ENCODE results near the gene KIAA1958. TPM values are rescaled to one million over a fixed set of nuclear protein-coding genes. Genes with fewer than 3 reads are reported as not detected.
A peak's percentile ranks its signal among the peaks of the same experiment; 100 is the strongest.
"Not testable (repeated sequence)": the region's sequence is repeated elsewhere in the genome, so short reads cannot be mapped to it uniquely, and the experiment has no call there.

Gene KIAA1958
- total RNA-seq, 1 donor from 2014 or later, result 4.4 TPM

GRCh38 chr9:112665347-112665746, 178.7 kb downstream of the KIAA1958 start:
- Mint-ChIP-seq H3K4me1 (ENCODE audit: low read depth) (peaks cover 25% of the 10 kb centered on the region), H3K36me3 (ENCODE audit: low read depth) (no peaks in the 10 kb centered on the region), H3K9me3 (ENCODE audit: low read depth) (no peaks in the 10 kb centered on the region), H3K4me3 (ENCODE audit: unreplicated experiment) (no peak overlapping the region), H3K27me3 (ENCODE audit: low read depth) (no peaks in the 10 kb centered on the region), H3K27ac (ENCODE audit: unreplicated experiment) (no peak overlapping the region)
- no peak for DNase-seq (ENCODE audit: low spot score)
- TF ChIP-seq CTCF (IDR thresholded peaks at IDR 0.05), result peak; percentile 66

- H3K36me3 Mint-ChIP-seq (ENCODE audit: low read depth), result no peaks in the 10 kb centered on the region
- no peak for TF ChIP-seq CTCF (IDR thresholded peaks at IDR 0.05)
- DNase-seq (ENCODE audit: low spot score), result no peak
- H3K4me1 Mint-ChIP-seq (ENCODE audit: low read depth), result peaks cover 17% of the 10 kb centered on the region
- H3K27me3 Mint-ChIP-seq (ENCODE audit: low read depth), result no peaks in the 10 kb centered on the region
- H3K9me3 Mint-ChIP-seq (ENCODE audit: low read depth), result no peaks in the 10 kb centered on the region
- no peak overlapping the region for H3K27ac Mint-ChIP-seq (ENCODE audit: unreplicated experiment)
- no peak overlapping the region for H3K4me3 Mint-ChIP-seq (ENCODE audit: unreplicated experiment)
Measured at GRCh38 chr9:112669326-112669725, 182.7 kb downstream of the KIAA1958 start.

- TF ChIP-seq CTCF (IDR thresholded peaks at IDR 0.05), result no peak
- H3K27me3 Mint-ChIP-seq (ENCODE audit: low read depth), result no peaks in the 10 kb centered on the region
- no peak overlapping the region for H3K4me3 Mint-ChIP-seq (ENCODE audit: unreplicated experiment)
- DNase-seq (ENCODE audit: low spot score), result no peak
- peaks cover 7% of the 10 kb centered on the region for H3K4me1 Mint-ChIP-seq (ENCODE audit: low read depth)
- no peaks in the 10 kb centered on the region for H3K9me3 Mint-ChIP-seq (ENCODE audit: low read depth)
- no peaks in the 10 kb centered on the region for H3K36me3 Mint-ChIP-seq (ENCODE audit: low read depth)
- H3K27ac Mint-ChIP-seq (ENCODE audit: unreplicated experiment), result no peak overlapping the region
Measured at GRCh38 chr9:112670991-112671625, 184.5 kb downstream of the KIAA1958 start.

GRCh38 chr9:112673221-112673620, 186.6 kb downstream of the KIAA1958 start:
- H3K9me3 Mint-ChIP-seq (ENCODE audit: low read depth); H3K36me3 Mint-ChIP-seq (ENCODE audit: low read depth); H3K4me3 Mint-ChIP-seq (ENCODE audit: unreplicated experiment); DNase-seq (ENCODE audit: low spot score); H3K27me3 Mint-ChIP-seq (ENCODE audit: low read depth); H3K27ac Mint-ChIP-seq (ENCODE audit: unreplicated experiment); H3K4me1 Mint-ChIP-seq (ENCODE audit: low read depth): not testable (repeated sequence)

- Mint-ChIP-seq H3K4me1 (ENCODE audit: low read depth) (no peaks in the 10 kb centered on the region), H3K27me3 (ENCODE audit: low read depth) (no peaks in the 10 kb centered on the region), H3K9me3 (ENCODE audit: low read depth) (peaks cover 21% of the 10 kb centered on the region), H3K4me3 (ENCODE audit: unreplicated experiment) (no peak overlapping the region), H3K36me3 (ENCODE audit: low read depth) (peaks cover 3% of the 10 kb centered on the region), H3K27ac (ENCODE audit: unreplicated experiment) (no peak overlapping the region)
- no peak for DNase-seq (ENCODE audit: low spot score)
- no peak for TF ChIP-seq CTCF (IDR thresholded peaks at IDR 0.05)
Measured at GRCh38 chr9:112677040-112677439, 190.4 kb downstream of the KIAA1958 start.

- Mint-ChIP-seq H3K27me3 (ENCODE audit: low read depth) (no peaks in the 10 kb centered on the region), H3K9me3 (ENCODE audit: low read depth) (peaks cover 24% of the 10 kb centered on the region), H3K4me3 (ENCODE audit: unreplicated experiment) (no peak overlapping the region), H3K36me3 (ENCODE audit: low read depth) (peaks cover 10% of the 10 kb centered on the region), H3K27ac (ENCODE audit: unreplicated experiment) (no peak overlapping the region), H3K4me1 (ENCODE audit: low read depth) (no peaks in the 10 kb centered on the region)
- no peak for DNase-seq (ENCODE audit: low spot score)
- no peak for TF ChIP-seq CTCF (IDR thresholded peaks at IDR 0.05)
Measured at GRCh38 chr9:112680731-112681402, 194.2 kb downstream of the KIAA1958 start.
